ENCODE data around the gene TMEM178B. TPM values are rescaled to one million over a fixed set of nuclear protein-coding genes. Genes with fewer than 3 reads are reported as not detected.

The TMEM178B gene
- total and polyA plus RNA-seq, 9 of the 15 experiments (the other 6 are each of a cell fraction or from before 2014, with no cell fraction given): under 0.01 to 0.03 (median 0.01) TPM; not detected in 5

DNA sequence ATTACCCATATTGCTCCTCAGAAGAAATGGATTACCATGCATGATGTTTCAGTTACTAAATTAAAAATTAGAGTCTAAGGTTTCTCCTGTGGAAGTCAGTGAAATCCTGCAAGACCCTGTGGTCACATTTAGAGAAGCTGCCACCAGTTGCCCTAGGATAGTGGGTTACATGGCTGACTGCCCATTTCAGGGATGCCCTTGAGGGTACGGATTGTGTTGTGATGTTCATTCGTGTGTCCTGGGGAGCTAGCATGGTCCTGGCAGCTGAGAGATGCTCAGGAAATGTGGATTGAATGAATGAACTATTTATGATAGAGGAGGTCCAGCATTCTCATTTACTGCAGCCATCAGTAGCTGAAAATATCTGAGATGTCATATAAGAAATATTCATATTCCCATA lies 55.1 kb downstream of the TMEM178B start:
- ChIA-PET CTCF (ENCODE audit: low intra/inter-chr PET ratio) (no interaction called here), POLR2A (interaction anchor here (0.6 kb wide), 1 partner anchor 728 kb away, joined by 3 read pairs; no protein-coding TSS in a partner anchor)
- H3K9me3 ChIP-seq (replicated peaks; ENCODE audit: control insufficient read depth, insufficient read depth, low read depth, low read length): no peaks in the 10 kb centered on the region
- H3K9me1 ChIP-seq (ENCODE audit: control insufficient read depth, insufficient read depth, low read length): no peaks in the 10 kb centered on the region
- FAIRE-seq (no peak), ATAC-seq (no peak), DNase-seq (ENCODE audit: extremely low read depth in 1 of 4, low spot score in 3 of 4) (no peak)
- no peak overlapping the region for H3K4me3 ChIP-seq
- no peaks in the 10 kb centered on the region for H3K36me3 ChIP-seq (ENCODE audit: control insufficient read depth, insufficient read depth, low read length)
- H3K4me2 ChIP-seq (ENCODE audit: insufficient read depth, low read length): no peak overlapping the region
- in situ Hi-C loops (cut with MboI): no loop called here
- no peaks in the 10 kb centered on the region for H3K4me1 ChIP-seq (replicated peaks in 1 of 2; ENCODE audit: control insufficient read depth in 2 of 2, insufficient read depth in 2 of 2, low read length in 2 of 2)
- no peak overlapping the region for H3K9ac ChIP-seq (ENCODE audit: insufficient read depth in 1 of 2, low read depth in 2 of 2, low read length in 2 of 2)
- WGBS (ENCODE audit: insufficient coverage, low coverage, missing lambda C conversion rate): 0% methylated on average over 2 of the region's 2 CpGs
- H3K79me2 ChIP-seq (ENCODE audit: control insufficient read depth, insufficient read depth, low read length): no peaks in the 10 kb centered on the region
- intact Hi-C loops (cut with micrococcal nuclease): no loop called here
- H3K27ac ChIP-seq (ENCODE audit: extremely low read depth, low read depth, low read length): no peak overlapping the region
- TF ChIP-seq MED1 (CRISPR knock-in tag; IDR thresholded peaks at IDR 0.05; ENCODE audit: borderline replicate concordance) (no peak), ZNF3 (CRISPR knock-in tag; IDR thresholded peaks at IDR 0.05) (no peak), POLR2B (IDR thresholded peaks at IDR 0.05; ENCODE audit: low read depth, partially characterized antibody) (no peak), RNF2 (IDR thresholded peaks at IDR 0.05) (no peak), NFXL1 (CRISPR knock-in tag; IDR thresholded peaks at IDR 0.05) (no peak), MEIS2 (IDR thresholded peaks at IDR 0.05; ENCODE audit: partially characterized antibody) (no peak), FOXM1 (IDR thresholded peaks at IDR 0.05; ENCODE audit: low read depth) (no peak), FOXM1 (CRISPR knock-in tag; IDR thresholded peaks at IDR 0.05; ENCODE audit: low read depth) (no peak), BDP1 (IDR thresholded peaks at IDR 0.05; ENCODE audit: insufficient read depth, insufficient read length) (no peak), ZNF584 (CRISPR knock-in tag; IDR thresholded peaks at IDR 0.05; ENCODE audit: low read depth) (no peak), FOS (IDR thresholded peaks at IDR 0.05; ENCODE audit: extremely low read depth, insufficient read length) (no peak), FIP1L1 (IDR thresholded peaks at IDR 0.05; ENCODE audit: low read depth, low read length, poor library complexity, severe bottlenecking) (no peak)
- H4K20me1 ChIP-seq (replicated peaks; ENCODE audit: control insufficient read depth, insufficient read depth, low read length): no peaks in the 10 kb centered on the region
- no peak overlapping the region for H2AFZ ChIP-seq (ENCODE audit: low read depth, low read length)
- no TSS peak for BruUV-seq (replicated peaks)
- H3K27me3 ChIP-seq (ENCODE audit: control insufficient read depth in 2 of 2, insufficient read depth in 2 of 2, low read length in 2 of 2): no peaks in the 10 kb centered on the region
